Hepatocyte (in vitro differentiated cells): ENCODE measurements around the gene TMEM87B.

Experiments used
- CTCF ChIP-seq: fragments of 200-600 bp; sonication (generic); IDR thresholded peaks from 2 replicates; pipeline ENCODE4 v1.5.1; 2016; ENCODE audit warnings: antibody characterized with exemption, mild to moderate bottlenecking; ENCODE audit not compliant: poor library complexity
- EZH2 ChIP-seq: fragments of 200-600 bp; sonication (generic); IDR thresholded peaks from 2 replicates; pipeline ENCODE4 v1.6.1; 2016; ENCODE audit warnings: antibody characterized with exemption, mild to moderate bottlenecking, borderline replicate concordance

- TF ChIP-seq CTCF, result no peak
- no peak for TF ChIP-seq EZH2
Observed at GRCh38 chr2:112062894-112063293, 7.8 kb downstream of the TMEM87B start.
